Non-pigmented ciliary epithelial cell (primary cell): Measurements from ENCODE around the gene HOXA11.

Experiments
- DNase-seq: peaks from one replicate; pipeline ENCODE4 v3.0.0-alpha.2; 2010; ENCODE audit warnings: low read depth

The HOXA11 gene

DNA sequence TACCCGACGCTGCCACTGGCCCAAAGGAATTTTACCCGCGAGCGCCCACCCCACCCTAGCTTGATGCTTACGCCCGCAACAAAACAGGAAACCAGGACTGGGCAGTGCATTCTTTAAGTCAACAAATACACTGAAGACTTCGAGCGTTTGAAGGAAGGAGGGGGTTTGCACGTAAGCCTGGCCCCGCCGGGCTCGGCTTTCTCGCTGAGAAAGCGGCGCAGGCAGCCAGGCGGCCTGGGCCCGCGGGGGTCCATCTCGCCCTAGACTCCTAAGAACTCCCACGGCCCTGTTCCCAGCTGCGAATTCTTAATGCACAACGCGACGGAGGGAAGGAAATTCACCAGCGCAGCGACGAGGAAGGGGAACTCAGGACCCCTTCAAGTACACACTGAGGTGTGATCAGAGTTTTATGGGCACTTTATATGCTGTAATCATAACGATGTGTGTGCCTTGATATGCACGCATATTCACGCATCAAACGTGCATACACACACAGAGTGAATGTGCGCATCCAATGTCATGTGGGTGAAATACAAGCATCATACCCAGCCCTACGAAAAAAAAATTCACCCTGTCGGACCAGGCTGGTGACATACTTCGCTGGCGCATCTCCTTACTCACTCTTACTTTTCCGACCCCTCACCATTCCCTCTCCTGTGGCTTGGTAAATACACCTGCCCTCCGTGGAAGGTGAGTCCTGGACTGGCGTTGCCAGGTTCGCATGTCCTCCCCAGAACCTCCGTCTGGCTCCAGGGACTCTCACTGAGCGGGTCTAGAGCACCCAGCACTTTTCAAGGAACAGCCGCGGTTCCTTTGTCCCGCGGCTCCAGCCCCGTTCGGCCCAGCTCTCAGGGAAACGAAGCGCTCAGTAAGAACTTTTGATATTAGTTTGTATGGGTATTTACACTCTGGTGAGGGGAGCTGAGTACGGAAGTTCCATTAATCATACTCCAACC is 20.6 kb upstream of the HOXA11 start:
- DNase-seq: no peak

DNA sequence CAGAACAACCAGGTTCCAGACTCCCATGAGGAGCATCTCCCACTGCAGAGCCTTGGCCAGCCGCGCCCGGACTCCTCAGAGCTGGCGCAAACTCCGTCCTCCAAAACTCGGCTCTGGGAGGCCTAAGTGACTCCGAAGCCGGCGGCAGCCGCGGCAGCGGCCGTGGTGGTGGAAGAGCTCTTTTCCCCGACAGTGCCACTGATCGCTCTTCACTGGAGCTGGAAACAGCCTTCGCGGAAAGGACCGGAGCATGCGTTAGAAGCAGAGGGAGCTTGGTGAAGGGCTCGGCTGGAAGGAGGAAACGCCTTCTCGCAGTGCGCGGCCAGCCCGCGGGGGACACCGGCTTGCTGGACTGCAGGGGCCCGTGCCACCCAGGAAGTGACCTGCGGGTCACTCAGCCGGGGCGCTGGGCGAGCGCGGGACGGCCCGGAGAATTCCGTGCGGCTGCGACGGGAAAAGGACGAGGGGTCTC is 19.9 kb upstream of the HOXA11 start:
- no peak for DNase-seq

DNA sequence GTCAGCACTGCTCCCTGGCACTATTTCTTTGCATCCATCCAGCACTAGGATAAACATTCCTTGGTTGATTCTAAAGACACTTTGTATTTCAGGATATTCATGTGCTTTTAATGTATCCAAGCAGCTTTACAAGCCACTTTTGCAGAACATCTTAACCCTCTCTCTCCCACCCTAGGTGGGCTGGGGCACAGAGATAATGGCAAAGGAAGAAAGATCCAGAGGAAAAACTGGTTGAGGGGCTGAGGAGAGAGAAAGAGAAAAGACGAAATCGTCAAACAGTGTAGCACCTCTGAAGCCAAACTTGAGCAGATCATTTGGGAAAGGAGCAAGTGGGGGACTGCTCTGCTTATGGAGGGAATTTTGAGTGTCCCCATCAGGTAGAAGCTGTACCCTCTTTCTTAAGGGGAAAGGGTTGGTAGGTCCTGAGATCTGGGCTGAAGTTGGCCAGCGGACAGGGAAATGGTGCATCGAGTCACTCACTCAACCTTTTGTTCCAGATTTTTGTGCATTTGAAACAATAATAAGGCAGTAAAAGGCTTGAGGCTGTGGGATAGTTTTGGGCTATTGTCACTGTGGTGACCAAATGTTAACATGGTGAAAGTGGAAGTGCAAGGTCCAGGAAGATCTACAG is 19.0 kb upstream of the HOXA11 start:
- no peak for DNase-seq

DNA sequence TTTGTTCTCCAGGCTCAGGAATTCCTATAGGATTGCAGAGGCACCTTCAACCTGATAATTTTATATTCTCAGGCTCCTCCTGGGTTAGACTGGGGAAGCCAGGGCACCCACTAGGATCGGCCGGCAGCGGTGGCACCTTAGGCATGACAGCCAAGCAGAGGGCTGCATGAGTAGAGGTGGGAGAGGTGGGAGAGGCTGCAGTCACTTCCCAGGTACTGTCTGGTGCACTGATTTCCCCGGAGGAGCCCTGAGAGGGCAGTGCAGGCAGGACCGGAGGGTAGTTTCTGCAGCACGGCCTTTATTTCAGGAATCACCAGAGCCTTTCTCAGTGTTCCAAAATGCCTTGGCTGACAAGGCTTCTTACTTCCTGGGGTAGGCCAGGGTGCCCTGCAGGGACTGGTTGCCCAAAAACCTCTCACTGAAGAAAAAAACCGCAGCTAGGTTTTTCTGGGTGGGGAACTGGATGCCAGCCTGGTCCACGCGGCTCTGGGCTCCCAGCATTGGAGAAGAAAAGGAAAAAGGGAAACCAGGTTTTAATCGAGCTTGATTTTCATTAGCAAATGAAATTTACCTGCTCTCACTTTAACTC is 18.4 kb upstream of the HOXA11 start:
- DNase-seq: no peak

DNA sequence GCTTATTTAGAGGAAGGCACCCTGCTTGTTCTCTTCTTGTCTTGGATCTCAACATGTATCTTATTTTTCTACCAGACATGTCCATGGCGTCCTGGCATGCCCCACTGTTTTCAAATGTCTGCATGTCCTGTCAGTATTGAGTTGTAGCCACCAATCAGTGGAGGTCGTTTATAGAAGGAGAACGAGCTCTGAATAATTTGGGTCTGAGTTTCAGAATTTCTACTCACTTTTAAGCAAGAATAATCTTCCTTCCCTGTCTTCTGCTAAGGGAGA is 17.8 kb upstream of the HOXA11 start:
- DNase-seq: no peak

DNA sequence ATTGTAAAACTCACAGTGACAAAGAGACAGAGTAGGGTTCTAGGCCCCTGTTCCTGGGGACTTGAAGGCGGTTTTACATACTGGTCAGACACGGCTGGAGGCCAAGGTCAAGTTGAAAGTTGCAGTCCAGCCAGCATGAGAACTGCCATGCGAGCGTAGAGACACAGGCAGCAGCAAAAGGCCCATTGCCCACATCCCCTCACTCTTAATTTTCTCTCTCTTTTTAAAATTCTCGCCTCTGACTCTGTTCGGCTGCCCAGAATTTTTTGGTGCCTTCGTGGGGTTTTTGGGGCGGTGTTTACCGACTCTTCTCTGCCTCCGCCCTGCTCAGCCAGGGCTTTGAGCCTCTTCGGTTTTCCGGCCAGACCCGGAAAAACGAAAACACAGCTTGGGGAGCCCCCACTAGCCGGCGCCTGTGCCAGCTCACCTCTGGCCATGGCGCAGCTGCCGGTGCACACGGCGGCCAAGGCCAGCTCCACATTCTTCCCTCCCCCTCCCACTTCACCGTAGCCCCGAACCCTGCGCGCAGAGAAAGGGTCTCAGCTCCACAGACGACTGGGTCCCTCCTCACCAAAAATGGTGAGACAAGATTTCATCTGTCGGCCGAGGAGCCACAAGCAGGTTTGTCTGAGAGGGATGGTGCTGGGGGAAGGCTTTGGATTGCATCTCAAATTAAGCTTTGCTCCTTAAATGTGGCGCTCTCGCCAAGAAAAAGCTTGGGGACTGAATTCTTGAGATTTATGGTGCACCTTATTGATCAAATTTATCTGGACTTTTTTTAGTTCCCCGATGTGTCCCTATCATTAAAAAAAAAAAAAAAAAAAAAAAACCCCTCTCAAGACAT is 17.2 kb upstream of the HOXA11 start:
- no peak for DNase-seq

DNA sequence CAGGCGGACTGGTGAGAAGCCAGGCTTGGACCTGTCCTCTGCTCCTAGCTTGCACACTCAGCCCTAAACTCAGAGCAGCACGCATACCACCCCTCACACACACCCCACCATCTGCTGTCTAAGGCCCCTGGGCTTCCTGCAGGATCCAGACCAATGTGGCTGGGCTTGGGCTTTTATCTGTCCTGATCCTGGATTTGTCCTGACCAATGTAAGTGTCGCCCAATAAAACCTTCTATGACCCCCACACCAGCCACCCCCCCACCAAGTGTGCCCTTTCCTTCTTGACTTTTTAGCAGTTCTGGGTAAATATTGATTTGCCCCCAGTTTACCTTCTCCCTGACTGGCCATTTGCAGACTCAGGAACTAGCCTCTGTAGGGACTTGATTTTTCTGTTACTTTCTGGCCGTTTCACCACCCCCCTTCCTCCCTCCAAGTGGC is 16.6 kb upstream of the HOXA11 start:
- DNase-seq: no peak

DNA sequence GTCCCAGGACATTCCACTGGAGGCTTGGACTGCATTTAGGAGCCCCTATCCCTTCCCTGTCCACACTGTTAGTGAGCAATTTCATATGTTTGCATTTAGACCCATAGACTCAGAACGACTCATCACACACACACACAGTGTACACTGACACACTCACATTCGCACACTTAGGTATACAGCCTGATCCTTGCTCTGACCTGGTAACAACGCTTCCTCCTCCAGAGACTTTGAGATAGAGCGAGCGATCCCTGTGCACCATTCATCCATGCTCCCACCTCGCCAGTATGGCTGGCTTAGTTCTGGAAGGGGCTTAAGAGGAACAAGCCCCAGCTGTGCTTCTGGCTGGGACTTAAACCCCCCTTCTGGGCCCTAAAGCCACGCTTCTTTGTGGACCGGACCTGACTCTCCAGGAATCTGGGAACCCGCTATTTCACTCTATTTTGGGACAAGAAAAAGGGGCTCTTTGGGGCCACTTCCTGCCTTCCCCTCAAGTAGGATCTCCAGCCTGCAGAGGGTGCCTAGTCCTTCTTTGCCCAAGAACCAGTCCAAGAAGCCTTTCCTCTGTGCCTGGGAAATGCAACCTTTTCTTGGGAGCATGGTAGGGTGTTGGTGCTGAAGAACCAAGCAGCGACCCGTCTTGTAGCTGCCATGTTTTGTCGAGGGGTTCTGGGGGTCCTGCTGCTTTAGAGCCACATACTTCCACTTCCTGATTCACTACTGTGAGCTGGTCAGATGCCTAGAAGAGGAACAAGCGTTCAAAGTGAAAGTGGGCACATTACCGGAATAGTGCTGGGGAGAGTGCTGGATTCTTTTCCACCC is 15.9 kb upstream of the HOXA11 start:
- no peak for DNase-seq

DNA sequence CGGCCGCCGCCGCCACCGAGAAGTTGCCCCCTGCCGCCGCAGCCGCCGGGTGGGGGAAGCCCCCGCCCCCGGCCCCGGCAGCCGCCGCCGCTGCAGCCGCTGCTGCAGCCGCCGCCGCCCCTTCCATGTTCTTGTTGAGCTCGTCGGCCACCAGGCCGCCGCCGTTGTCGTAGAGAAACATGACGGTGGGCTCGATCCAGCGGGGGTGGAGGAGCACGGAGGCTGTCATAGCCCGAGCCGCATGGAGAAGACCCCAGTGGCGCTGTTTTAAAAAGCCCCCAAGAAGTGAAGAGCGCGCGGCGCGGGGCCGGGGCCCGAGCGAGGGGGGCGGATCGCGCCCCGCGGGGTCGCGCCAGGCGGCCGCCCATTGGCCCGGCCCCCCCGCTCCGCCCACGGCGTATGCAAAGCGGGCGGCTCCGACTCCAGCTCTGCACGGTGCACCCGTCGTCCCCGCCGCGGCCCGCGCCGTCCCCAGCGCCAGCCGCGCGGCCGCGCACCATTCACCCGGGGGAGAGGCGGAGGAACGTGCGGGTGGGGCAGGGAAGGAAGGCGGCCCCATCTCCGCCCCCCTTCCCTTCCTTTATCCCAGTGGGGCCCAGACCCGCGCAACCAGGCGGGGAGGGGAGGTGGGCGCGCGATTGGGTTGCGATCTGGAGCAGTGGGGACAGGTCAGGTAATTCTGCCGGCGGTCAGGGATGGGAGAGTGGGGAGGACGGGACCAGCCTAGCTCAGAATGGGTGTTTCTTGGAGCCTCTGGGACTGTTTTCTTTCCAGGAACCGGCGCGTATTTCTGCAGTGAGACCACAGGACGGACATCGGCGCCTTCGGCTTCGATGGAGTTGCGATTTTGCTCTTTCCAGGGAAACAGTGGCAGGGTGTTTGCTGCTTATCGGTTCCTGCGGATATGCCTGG is 15.1 kb upstream of the HOXA11 start, which contains the start of gene HOXA13:
Gene HOXA13 (minus strand): TSS at position 243 of the 912 bp plus-strand sequence. CDS start 14 bp downstream, at position 229.
- DNase-seq: no peak

DNA sequence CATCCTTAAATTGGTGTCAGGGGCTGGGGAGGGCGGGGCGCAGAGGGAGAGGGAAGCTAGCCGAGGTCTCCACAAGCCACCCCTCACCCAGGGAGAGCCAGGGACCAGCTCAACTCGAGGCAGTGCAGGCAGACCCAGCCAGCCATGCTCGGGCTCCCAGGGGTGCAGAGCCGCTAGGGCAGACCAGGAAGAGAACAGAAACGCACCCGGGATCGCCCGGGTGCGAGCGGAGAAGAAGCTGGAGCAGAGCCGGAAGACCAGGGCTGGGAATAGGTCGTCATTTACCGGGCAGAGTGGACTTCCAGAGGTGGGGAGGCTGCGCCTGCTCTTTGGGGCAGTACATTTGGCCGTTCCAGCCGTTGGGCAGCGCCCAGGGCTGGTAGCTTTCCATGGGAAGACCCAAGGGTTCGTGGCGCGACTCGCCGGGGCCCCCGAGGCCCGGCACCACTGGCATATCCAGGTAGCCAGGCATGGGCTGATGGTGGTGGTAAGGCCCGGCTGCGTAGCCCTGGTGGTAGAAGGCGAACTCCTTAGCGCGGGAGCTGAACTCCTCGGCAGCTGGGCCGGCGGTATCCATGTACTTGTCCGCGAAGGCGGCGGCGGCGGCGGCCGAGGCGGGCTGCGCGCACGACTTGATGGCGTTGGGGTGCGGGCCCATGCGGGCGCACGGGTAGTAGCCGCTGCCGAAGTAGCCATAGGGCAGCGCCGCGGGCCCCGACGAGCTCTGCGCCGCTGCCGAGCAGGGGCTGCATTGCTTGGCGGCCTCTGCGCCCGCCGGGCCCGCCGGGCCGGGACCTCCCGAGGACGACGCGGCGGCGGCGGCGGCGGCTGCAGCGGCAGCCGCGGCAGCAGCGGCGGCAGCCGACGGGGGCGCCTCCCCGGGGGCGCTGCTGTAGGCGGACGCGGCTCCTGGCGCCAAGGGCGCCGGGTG is 14.1 kb upstream of the HOXA11 start:
- DNase-seq: no peak

DNA sequence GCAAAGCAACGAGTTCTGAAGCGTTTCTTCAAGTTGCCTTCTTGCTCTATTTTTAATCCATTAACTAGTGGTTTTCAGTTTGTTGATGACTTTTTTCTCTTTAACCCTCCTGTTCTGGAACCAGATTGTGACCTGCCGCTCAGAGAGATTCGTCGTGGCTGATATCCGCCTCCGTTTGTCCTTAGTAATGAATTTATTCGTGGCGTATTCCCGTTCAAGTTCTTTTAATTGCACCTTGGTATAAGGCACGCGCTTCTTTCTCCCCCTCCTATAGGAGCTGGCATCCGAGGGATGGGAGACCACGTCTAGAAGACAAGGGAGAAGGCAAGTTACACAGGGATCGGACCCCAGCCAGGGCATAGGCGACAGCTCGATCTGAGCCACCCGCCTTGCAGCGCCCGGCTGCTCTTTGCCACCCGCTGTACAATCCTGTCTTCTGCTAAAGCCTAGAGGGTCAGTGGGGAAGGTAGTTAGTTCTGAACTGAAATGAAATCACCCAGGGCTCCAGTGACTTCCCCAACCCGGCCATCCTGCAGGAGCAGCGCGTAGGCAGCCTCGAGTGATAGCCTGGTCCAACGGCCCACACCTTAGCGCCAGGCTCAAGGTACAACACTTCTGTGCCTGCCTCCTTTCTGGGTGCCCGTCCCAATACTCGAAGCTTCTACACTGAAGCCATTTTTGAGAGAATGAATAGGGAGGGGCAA is 13.3 kb upstream of the HOXA11 start:
- DNase-seq: no peak

DNA sequence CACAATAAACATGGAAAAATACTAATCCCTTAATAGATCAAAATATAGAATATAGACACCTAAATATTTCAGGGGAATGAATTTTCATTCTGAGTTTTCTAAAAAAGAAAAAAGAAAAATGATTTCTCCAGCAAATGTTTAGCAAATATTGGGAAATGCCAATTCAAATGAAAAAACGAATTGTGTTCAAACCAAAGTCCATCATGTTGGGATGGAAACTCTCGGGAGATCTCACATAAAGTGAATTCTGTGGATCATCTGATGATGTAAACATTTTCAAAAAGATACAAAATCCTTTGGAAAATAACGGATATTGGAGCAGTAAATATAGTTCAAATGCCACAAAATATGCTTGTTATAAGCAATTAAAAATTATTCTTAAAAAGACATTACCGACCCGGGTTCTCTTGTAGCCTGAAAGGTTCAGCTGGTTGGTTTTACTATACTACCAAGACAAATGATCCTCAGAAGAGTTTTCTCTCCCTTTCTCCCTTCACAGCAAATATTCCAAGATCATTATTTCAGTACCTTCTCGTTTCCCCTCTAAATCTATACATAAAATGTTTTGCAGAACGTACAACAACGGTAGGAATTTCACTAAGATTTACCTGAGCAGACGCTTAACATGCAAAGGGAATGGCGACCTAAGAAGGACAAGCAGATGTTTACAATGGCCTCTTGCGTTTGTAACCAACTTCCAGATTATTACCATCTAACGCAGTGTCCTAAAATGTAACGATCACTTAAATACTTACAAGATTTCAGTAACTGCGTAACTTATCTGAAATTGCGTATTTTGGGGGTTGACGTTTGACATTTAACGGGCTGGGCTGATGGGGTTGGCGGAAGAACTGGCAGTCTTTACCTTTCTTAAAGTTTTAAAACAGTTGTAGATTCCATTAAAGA is 12.4 kb upstream of the HOXA11 start:
- no peak for DNase-seq

DNA sequence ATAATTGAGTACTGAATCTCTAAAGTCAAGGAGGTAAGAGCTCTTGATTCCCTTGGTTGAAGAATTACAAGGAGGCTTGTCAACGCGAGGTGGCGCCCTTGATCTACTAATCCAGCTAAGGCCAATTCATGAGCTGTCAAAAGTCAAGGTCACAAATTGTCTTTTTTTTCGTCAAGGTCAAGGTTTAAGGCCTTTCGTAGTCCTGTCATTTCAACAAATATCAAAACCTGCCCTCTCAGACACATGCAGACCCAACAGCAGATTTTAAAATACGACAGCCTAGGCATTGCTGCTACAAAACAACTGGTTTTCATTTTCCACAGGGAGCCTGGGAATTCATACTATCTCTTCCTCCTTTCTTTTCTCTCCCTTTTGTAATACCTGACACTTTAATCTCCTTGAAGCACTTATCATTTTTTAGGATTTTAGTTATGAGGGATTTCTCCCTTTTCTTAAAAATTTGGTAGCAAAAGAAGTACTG is 11.3 kb upstream of the HOXA11 start:
- DNase-seq: peak; percentile 28

DNA sequence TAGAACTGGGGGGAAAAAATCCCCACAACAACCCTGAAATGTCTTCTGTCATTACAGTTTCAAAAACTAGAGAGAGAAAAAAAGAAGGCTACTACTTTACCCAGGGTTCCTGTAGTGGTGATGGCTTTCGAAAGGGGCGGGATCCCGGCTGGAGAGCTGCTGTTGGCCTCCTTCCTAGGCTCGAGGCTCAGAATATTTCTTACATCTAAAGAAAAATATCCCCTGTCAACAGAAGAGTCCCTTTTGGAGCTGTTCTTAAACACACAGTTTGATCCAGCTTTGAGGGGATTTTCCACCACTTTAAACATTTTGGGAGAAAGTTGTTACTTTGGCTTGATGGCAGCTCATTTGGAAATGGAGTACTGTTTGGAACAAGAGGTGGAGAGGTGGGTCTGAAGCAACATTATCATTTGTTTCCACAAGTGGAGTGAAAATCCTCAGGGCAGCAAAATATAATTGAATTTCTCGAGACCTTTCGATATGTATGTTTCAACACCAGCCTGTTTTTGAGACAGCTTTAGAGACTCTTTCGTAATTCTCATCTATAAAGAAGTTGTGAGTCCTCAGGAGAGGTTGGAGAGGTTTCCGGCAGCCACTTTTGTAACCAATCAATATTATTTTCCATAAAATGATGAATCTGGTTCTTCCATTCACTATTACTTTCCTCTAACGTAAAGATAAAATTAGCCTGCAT is 9.8 kb upstream of the HOXA11 start:
- DNase-seq: no peak

DNA sequence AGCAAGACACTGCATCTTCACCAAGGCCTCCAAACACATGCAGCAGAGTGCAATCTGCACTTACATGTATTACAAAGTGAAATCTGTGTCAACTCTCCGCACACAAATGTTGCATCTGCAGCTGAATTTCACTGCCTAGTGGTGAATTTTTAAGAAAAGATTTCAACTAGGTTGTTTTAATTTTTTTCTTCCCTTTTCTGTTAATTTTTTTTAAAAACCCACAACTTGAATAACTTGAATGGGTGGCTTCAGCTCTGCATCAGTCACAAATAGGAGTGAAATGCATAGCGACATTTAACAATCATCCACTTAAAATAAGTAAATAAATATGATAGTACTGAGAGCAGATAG is 8.9 kb upstream of the HOXA11 start:
- DNase-seq: no peak

DNA sequence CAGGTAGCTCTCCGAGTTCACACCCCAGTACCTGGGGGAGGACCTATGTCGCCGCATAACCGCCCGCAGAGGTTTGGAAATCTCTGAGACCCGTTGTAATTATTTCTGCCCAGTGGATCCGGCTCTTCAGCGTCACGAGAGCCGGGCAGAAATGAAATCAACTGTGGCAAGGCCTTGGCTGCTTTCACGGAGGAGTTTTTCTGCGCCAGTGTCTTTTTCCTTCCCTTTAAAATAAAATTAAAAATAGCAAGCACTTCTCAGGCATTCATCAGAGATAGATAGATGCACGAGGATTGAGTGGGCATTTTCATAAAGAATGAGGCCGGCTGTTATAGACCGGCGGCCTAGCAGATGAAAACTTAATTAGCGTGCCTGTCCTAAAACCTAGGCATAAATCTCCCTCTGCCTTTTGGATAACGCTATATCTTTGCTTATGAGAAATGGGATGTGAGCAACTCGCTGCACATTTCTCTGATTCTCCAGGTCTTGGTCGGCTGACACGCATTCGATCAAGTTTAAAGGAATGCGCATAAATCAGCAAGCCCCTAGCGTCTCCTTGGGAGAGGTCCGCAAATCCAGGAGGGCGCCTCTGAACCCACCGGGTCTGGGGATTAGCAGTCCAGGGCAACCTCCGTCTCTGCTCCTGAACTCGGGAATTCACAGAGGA is 8.4 kb upstream of the HOXA11 start:
- DNase-seq: no peak
